Measurements from ENCODE around the gene CYB5B.

Gene CYB5B

GRCh38 chr16:69381231-69381630 is 43.2 kb upstream of the CYB5B start:
- Histone ChIP-seq H3K4me2 (ENCODE audit: low read length) (no peak overlapping the region), H3K4me1 (peaks cover 4% of the 10 kb centered on the region), H3K9me3 (ENCODE audit: control insufficient read depth, low read length) (no peaks in the 10 kb centered on the region), H3K36me3 (ENCODE audit: control insufficient read depth, insufficient read depth, low read length) (no peaks in the 10 kb centered on the region), H3K9ac (no peak overlapping the region), H2AFZ (no peak overlapping the region), H3K27ac (no peak overlapping the region), H3K27me3 (ENCODE audit: control insufficient read depth, insufficient read depth, low read length) (no peaks in the 10 kb centered on the region), H3K4me3 (ENCODE audit: low read depth, low read length) (no peak overlapping the region), H3K79me2 (no peaks in the 10 kb centered on the region)
- no peak for TF ChIP-seq CTCF (IDR thresholded peaks at IDR 0.05)

DNA sequence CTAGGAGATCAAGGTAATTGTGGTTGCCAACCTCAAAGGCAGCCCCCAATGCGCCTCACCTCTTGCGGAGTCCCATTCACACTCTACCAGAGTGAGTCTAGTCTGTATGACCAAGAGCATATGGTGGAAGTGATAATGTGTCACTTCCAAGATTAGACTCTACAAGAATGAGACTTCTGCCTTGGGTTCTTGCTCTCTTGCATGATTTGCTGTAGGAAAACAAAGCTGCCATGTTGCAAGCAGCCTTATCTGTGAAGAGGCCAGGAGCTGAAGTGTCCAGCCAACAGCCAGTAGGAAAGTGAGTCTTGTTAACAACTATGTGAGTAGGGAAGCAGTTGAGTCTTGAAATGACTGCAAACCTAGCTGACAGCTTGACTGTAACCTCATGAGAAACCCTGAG is 42.0 kb upstream of the CYB5B start:
- Histone ChIP-seq H3K9ac (no peak overlapping the region), H3K36me3 (ENCODE audit: control insufficient read depth, insufficient read depth, low read length) (no peaks in the 10 kb centered on the region), H3K79me2 (no peaks in the 10 kb centered on the region), H3K4me2 (ENCODE audit: low read length) (no peak overlapping the region), H3K4me1 (peaks cover 4% of the 10 kb centered on the region), H3K4me3 (ENCODE audit: low read depth, low read length) (no peak overlapping the region), H2AFZ (no peak overlapping the region), H3K9me3 (ENCODE audit: control insufficient read depth, low read length) (no peaks in the 10 kb centered on the region), H3K27me3 (ENCODE audit: control insufficient read depth, insufficient read depth, low read length) (no peaks in the 10 kb centered on the region), H3K27ac (no peak overlapping the region)
- TF ChIP-seq CTCF (IDR thresholded peaks at IDR 0.05): no peak

DNA sequence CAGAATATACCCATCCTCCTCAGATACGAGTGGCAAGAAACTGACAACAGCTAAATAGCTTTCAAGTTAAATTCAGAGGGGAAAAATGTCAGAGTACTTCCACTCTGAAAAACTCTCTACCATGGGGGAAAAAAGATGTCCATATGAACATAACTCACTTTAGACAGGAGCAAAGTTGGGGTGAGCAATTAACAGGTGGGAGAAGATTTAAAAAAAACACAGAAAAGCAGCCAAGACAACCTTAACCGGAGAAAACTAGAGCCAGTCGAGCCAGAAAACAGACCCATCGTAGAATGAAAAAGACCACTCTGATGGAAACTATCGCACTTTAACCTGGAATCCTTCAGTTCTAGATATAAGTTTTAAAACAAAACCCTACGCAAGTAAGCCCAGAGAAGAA is 39.4 kb upstream of the CYB5B start:
- Histone ChIP-seq H3K27me3 (ENCODE audit: control insufficient read depth, insufficient read depth, low read length) (no peaks in the 10 kb centered on the region), H3K36me3 (ENCODE audit: control insufficient read depth, insufficient read depth, low read length) (no peaks in the 10 kb centered on the region), H3K4me1 (peaks cover 4% of the 10 kb centered on the region), H3K9me3 (ENCODE audit: control insufficient read depth, low read length) (no peaks in the 10 kb centered on the region), H2AFZ (peak overlapping the region; percentile 70), H3K79me2 (no peaks in the 10 kb centered on the region), H3K4me3 (ENCODE audit: low read depth, low read length) (peak overlapping the region; percentile 55), H3K27ac (peak overlapping the region; percentile 73), H3K4me2 (ENCODE audit: low read length) (peak overlapping the region; percentile 50), H3K9ac (no peak overlapping the region)
- TF ChIP-seq CTCF (IDR thresholded peaks at IDR 0.05): no peak

DNA sequence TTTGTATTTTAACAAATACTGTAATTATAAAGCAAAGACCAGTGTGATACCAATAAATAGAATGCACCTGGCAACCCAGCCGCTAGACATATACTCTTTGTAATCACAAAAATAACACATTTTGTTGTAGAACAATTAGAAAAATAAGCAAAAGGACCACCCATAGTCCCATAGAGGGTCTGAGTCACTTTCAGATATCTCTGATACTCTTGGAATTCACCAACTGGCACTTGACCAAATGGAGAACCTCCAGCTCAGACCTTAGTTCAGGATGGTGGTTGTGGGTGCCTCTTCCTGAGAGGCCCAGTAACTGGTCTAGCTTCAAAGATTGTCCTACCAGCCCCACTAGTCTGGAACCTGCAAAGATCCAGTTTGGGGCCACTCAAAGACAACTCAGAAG is 37.8 kb upstream of the CYB5B start:
- H2AFZ ChIP-seq: no peak overlapping the region
- no peaks in the 10 kb centered on the region for H3K36me3 ChIP-seq (ENCODE audit: control insufficient read depth, insufficient read depth, low read length)
- H3K4me1 ChIP-seq: peaks cover 4% of the 10 kb centered on the region
- TF ChIP-seq CTCF (IDR thresholded peaks at IDR 0.05): no peak
- no peaks in the 10 kb centered on the region for H3K9me3 ChIP-seq (ENCODE audit: control insufficient read depth, low read length)
- H3K9ac ChIP-seq: no peak overlapping the region
- H3K4me3 ChIP-seq (ENCODE audit: low read depth, low read length): no peak overlapping the region
- no peaks in the 10 kb centered on the region for H3K79me2 ChIP-seq
- H3K4me2 ChIP-seq (ENCODE audit: low read length): no peak overlapping the region
- no peaks in the 10 kb centered on the region for H3K27me3 ChIP-seq (ENCODE audit: control insufficient read depth, insufficient read depth, low read length)
- H3K27ac ChIP-seq: peak overlapping the region; percentile 57
